Gastrocnemius medialis (tissue), 4 donors: ENCODE data around the gene SEC14L5. TPM values are rescaled to one million over a fixed set of nuclear protein-coding genes. Genes with fewer than 3 reads are reported as not detected.

Experiments used
- ATAC-seq, 2 donors: fragments of 150-250 bp; one replicate each; pipeline ENCODE4 v1.9.1; 2016
- DNase-seq, 2 donors: peaks; one replicate each; pipeline ENCODE4 v3.0.0-alpha.2; 2019
- H3K27ac ChIP-seq, 4 donors: fragments of 200-600 bp; sonication (generic); 1 replicate in 1 of 4; 2 replicates in 3 of 4; pipeline ENCODE4 v1.5.1; 2016 to 2018; ENCODE audit warnings: mild to moderate bottlenecking in 2 of 4, moderate library complexity in 1 of 4
- H3K27me3 ChIP-seq, 3 donors: fragments of 200-600 bp; sonication (generic) in 2 of 3; 1 replicate in 1 of 3; 2 replicates in 2 of 3; pipeline versions ENCODE4 v1.5.1 to v1.6.0; 2016 to 2019; ENCODE audit warnings: mild to moderate bottlenecking in 1 of 3, moderate library complexity in 1 of 3
- H3K36me3 ChIP-seq, 2 donors: fragments of 200-600 bp; sonication (generic) in 1 of 2; one replicate each; pipeline ENCODE4 v1.5.1; 2017 to 2018
- H3K4me1 ChIP-seq, 2 donors: fragments of 200-600 bp; sonication (generic) in 1 of 2; one replicate each; pipeline ENCODE4 v1.5.1; 2016 to 2017; ENCODE audit warnings: mild to moderate bottlenecking in 2 of 2
- H3K4me3 ChIP-seq, 4 donors: fragments of 200-600 bp; sonication (generic) in 3 of 4; 1 replicate in 1 of 4; 2 replicates in 3 of 4; pipeline ENCODE4 v1.5.1; 2016 to 2019; ENCODE audit warnings: mild to moderate bottlenecking in 2 of 4
- H3K9me3 ChIP-seq, 3 donors: fragments of 200-600 bp; sonication (generic) in 2 of 3; 1 replicate in 1 of 3; 2 replicates in 2 of 3; pipeline ENCODE4 v1.5.1; 2016 to 2019
- CTCF ChIP-seq, 5 experiments: fragments of 450-650 bp in 3 of 5; fragments of 200-600 bp in 2 of 5; sonication (generic) in 2 of 5; IDR thresholded peaks in 4 of 5; conservative IDR thresholded peaks in 1 of 5; 1 replicate in 4 of 5; 2 replicates in 1 of 5; pipeline ENCODE4 v1.5.1; 2016 to 2019; ENCODE audit warnings: antibody characterized with exemption in 5 of 5, mild to moderate bottlenecking in 3 of 5, moderate library complexity in 3 of 5
- POLR2A ChIP-seq, 2 donors: fragments of 450-650 bp; IDR thresholded peaks; one replicate each; pipeline ENCODE4 v1.6.1; 2017; ENCODE audit warnings: antibody characterized with exemption in 2 of 2, mild to moderate bottlenecking in 2 of 2, moderate library complexity in 2 of 2
- in situ Hi-C, 4 donors: fragments of 200-750 bp; cut with MboI; loops; one replicate each; pipeline versions ENCODE4 v1.15.0 to v1.8.0; 2017; ENCODE audit warnings: low sequenced_read_pairs in 4 of 4
- intact Hi-C: fragments of 100-400 bp; cut with DNase I; formaldehyde crosslinking; loops from one replicate; pipeline ENCODE4 v1.15.1; 2023; ENCODE audit warnings: low total_unique reads
- total RNA-seq, 4 donors: library from RNA; depleted of rRNA; stranded (reverse); fragments of >200 nt; gene quantifications; one replicate each; pipeline versions ENCODE4 v1.1.0 to v1.2.3, GENCODE V29; 2016

Gene SEC14L5
- total RNA-seq, 4 donors from 2014 or later: 0.85 to 5.8 (median 1.5) TPM

- H3K4me3 ChIP-seq: no peak overlapping the region
- intact Hi-C loops: no loop called here
- no peaks in the 10 kb centered on the region for H3K27me3 ChIP-seq
- no peak overlapping the region for H3K27ac ChIP-seq
- H3K9me3 ChIP-seq: no peaks in the 10 kb centered on the region
- H3K4me1 ChIP-seq: no peaks in the 10 kb centered on the region
- in situ Hi-C loops: no loop called here
- TF ChIP-seq CTCF (IDR thresholded peaks at IDR 0.05 in 4 of 5, conservative IDR thresholded peaks at IDR 0.05 in 1 of 5) (no peak), POLR2A (IDR thresholded peaks at IDR 0.05) (no peak)
- H3K36me3 ChIP-seq: no peaks in the 10 kb centered on the region
- DNase-seq (no peak), ATAC-seq (no peak)
Measured at GRCh38 chr16:5000573-5001001, 42.5 kb downstream of the SEC14L5 start.

- TF ChIP-seq CTCF (IDR thresholded peaks at IDR 0.05 in 4 of 5, conservative IDR thresholded peaks at IDR 0.05 in 1 of 5) (no peak), POLR2A (IDR thresholded peaks at IDR 0.05) (no peak)
- no peak for DNase-seq
- Histone ChIP-seq H3K27me3 (no peaks in the 10 kb centered on the region), H3K4me1 (no peaks in the 10 kb centered on the region), H3K27ac (no peak overlapping the region), H3K9me3 (no peaks in the 10 kb centered on the region), H3K4me3 (no peak overlapping the region), H3K36me3 (no peaks in the 10 kb centered on the region)
- in situ Hi-C loops (no loop called here), intact Hi-C loops (no loop called here)
- no peak for ATAC-seq
Measured at GRCh38 chr16:5001571-5001970, 43.4 kb downstream of the SEC14L5 start.

GRCh38 chr16:5001986-5002385 lies 43.9 kb downstream of the SEC14L5 start:
- H3K27ac ChIP-seq: no peak overlapping the region
- in situ Hi-C loops: no loop called here
- no peak for DNase-seq

GRCh38 chr16:5002699-5003143 lies 44.6 kb downstream of the SEC14L5 start:
- H3K9me3 ChIP-seq: no peaks in the 10 kb centered on the region
- intact Hi-C loops: no loop called here
- in situ Hi-C loops: no loop called here
- TF ChIP-seq POLR2A (IDR thresholded peaks at IDR 0.05) (no peak), CTCF (IDR thresholded peaks at IDR 0.05 in 4 of 5, conservative IDR thresholded peaks at IDR 0.05 in 1 of 5) (no peak)
- H3K4me3 ChIP-seq: no peak overlapping the region
- no peaks in the 10 kb centered on the region for H3K4me1 ChIP-seq
- no peak overlapping the region for H3K27ac ChIP-seq
- ATAC-seq (no peak), DNase-seq (no peak)
- no peaks in the 10 kb centered on the region for H3K36me3 ChIP-seq
- no peaks in the 10 kb centered on the region for H3K27me3 ChIP-seq

More at GRCh38 chr16:5001986-5002385, 43.9 kb downstream of the SEC14L5 start:
- Histone ChIP-seq H3K27me3 (no peaks in the 10 kb centered on the region), H3K4me1 (no peaks in the 10 kb centered on the region), H3K4me3 (no peak overlapping the region), H3K36me3 (no peaks in the 10 kb centered on the region), H3K9me3 (no peaks in the 10 kb centered on the region)
- TF ChIP-seq POLR2A (IDR thresholded peaks at IDR 0.05): no peak
- TF ChIP-seq CTCF (IDR thresholded peaks at IDR 0.05 in 4 of 5, conservative IDR thresholded peaks at IDR 0.05 in 1 of 5): no peak
- intact Hi-C loops: no loop called here
- ATAC-seq: no peak

- Histone ChIP-seq H3K36me3 (no peaks in the 10 kb centered on the region), H3K27ac (no peak overlapping the region), H3K9me3 (no peaks in the 10 kb centered on the region), H3K4me1 (no peaks in the 10 kb centered on the region), H3K4me3 (no peak overlapping the region), H3K27me3 (no peaks in the 10 kb centered on the region)
- DNase-seq: no peak
- no peak for ATAC-seq
- in situ Hi-C loops (no loop called here), intact Hi-C loops (no loop called here)
- no peak for TF ChIP-seq CTCF (IDR thresholded peaks at IDR 0.05 in 4 of 5, conservative IDR thresholded peaks at IDR 0.05 in 1 of 5)
- no peak for TF ChIP-seq POLR2A (IDR thresholded peaks at IDR 0.05)
Measured at GRCh38 chr16:5003211-5003610, 45.1 kb downstream of the SEC14L5 start.
